Peyer's patch (tissue), 4 donors: ENCODE results near the gene RASL12.
A peak's percentile ranks its signal among the peaks of the same experiment; 100 is the strongest.

ENCODE experiments used
- CTCF ChIP-seq, 6 experiments: fragments of 450-650 bp in 4 of 6; fragments of 200-600 bp in 2 of 6; sonication (generic) in 1 of 6; IDR thresholded peaks; one replicate each; pipeline ENCODE4 v1.5.1; 2017 to 2019; ENCODE audit warnings: antibody characterized with exemption in 6 of 6, mild to moderate bottlenecking in 3 of 6, moderate library complexity in 1 of 6
- POLR2A ChIP-seq, 2 donors: fragments of 450-650 bp; IDR thresholded peaks; one replicate each; pipeline ENCODE4 v1.5.1; 2017; ENCODE audit warnings: antibody characterized with exemption in 2 of 2, mild to moderate bottlenecking in 2 of 2, moderate library complexity in 2 of 2

DNA sequence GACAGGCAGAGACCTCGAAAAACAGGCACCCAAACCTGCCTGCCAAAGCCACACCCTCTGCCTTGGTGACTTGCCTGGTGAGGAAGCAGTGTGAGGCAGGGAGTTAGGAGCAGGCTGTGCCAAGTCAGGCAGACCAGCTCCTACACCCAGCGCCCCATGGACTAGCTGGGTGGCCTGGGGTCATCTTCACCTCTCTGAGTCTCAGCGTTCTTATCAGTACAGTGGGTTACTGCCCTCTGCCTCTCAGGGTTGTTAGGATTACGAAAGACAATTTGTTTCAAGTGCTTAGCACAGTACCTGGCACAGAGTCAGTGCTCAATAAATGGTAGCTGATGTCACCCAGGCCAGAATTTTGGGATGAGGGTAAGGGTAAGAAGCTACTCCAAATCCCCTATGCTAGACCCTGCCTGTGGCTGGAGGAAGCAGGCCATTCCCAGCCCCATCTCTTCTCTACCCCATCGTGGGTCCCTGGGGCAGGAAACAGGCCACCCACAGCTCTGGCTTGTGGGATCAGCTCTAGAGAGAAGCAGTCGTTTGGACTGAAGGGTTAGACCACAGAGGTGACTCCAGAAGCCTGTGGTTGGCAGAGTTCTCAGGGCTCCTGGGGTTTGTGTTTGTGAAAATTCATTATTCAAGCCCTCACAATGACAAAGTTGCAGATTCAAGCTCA is 12.5 kb downstream of the RASL12 start:
- TF ChIP-seq CTCF (IDR thresholded peaks at IDR 0.05): peak in 1 of 6 experiments; percentile 8
- no peak for TF ChIP-seq POLR2A (IDR thresholded peaks at IDR 0.05)
